ENCODE data around the gene LKAAEAR1. TPM values are rescaled to one million over a fixed set of nuclear protein-coding genes. Genes with fewer than 3 reads are reported as not detected.
A peak's percentile ranks its signal among the peaks of the same experiment; 100 is the strongest.

The LKAAEAR1 gene
- total RNA-seq, 4 donors from 2014 or later, result 0.81 TPM; not detected in 3

GRCh38 chr20:64050261-64051032 is 33.8 kb downstream of the LKAAEAR1 start:
- H3K9me3 ChIP-seq, result no peaks in the 10 kb centered on the region
- H3K27ac ChIP-seq, result peak overlapping the region in 3 of 4 donors; percentile 68 to 76 (median 75)
- H3K4me1 ChIP-seq, result peaks cover 0 to 25% (median 5%) of the 10 kb centered on the region in 3 donors
- 100% methylated on average over 1 of the region's 23 CpGs; no CpG with 5 or more reads in 1 of the 2 donors for WGBS, 2 donors (ENCODE audit: low coverage in 1 of 2)
- H3K27me3 ChIP-seq, result peaks cover 98% of the 10 kb centered on the region
- no peak for ATAC-seq
- TF ChIP-seq EP300 (IDR thresholded peaks at IDR 0.05) (no peak), POLR2A (IDR thresholded peaks at IDR 0.05) (no peak), CTCF (IDR thresholded peaks at IDR 0.05) (no peak), POLR2AphosphoS5 (IDR thresholded peaks at IDR 0.05) (no peak)
- no peaks in the 10 kb centered on the region for H3K36me3 ChIP-seq
- H3K4me3 ChIP-seq, result peak overlapping the region in 1 of 2 donors; percentile 48

- Histone ChIP-seq H3K36me3 (no peaks in the 10 kb centered on the region), H3K9me3 (no peaks in the 10 kb centered on the region), H3K27me3 (peaks cover 98% of the 10 kb centered on the region), H3K4me3 (peak overlapping the region in 1 of 2 donors; percentile 48), H3K4me1 (peaks cover 0 to 25% (median 5%) of the 10 kb centered on the region in 3 donors), H3K27ac (peak overlapping the region in 3 of 4 donors; percentile 68 to 76 (median 75))
- TF ChIP-seq POLR2A (IDR thresholded peaks at IDR 0.05), result no peak
- TF ChIP-seq EP300 (IDR thresholded peaks at IDR 0.05), result no peak
- no peak for TF ChIP-seq POLR2AphosphoS5 (IDR thresholded peaks at IDR 0.05)
- no peak for TF ChIP-seq CTCF (IDR thresholded peaks at IDR 0.05)
- WGBS, 2 donors (ENCODE audit: low coverage in 1 of 2), result no CpG with 5 or more reads among the region's 16 CpGs
- no peak for ATAC-seq
These were observed 34.3 kb downstream of the LKAAEAR1 start for GRCh38 chr20:64049878-64050260.

GRCh38 chr20:64049060-64049877 is 34.9 kb downstream of the LKAAEAR1 start, which contains the start of gene SOX18:
Gene SOX18 (minus strand): TSS chr20:64049639. CDS start chr20:64049516, 123 bp downstream.
- peak; percentile 27 for ATAC-seq
- peak within 1 kb of the TSS in 1 of 2 donors; percentile 48 for H3K4me3 ChIP-seq
- H3K4me1 ChIP-seq, result peaks cover 0 to 25% (median 5%) of the 10 kb centered on the region in 3 donors
- WGBS, 2 donors (ENCODE audit: low coverage in 1 of 2), result no CpG with 5 or more reads among the region's 111 CpGs
- no peaks in the 10 kb centered on the region for H3K9me3 ChIP-seq
- TF ChIP-seq POLR2A (IDR thresholded peaks at IDR 0.05), result peak; percentile 17
- no peak for TF ChIP-seq EP300 (IDR thresholded peaks at IDR 0.05)
- no peak for TF ChIP-seq CTCF (IDR thresholded peaks at IDR 0.05)
- no peak for TF ChIP-seq POLR2AphosphoS5 (IDR thresholded peaks at IDR 0.05)
- peaks cover 100% of the 10 kb centered on the region for H3K27me3 ChIP-seq
- H3K27ac ChIP-seq, result peak within 1 kb of the TSS in 3 of 4 donors; percentile 68 to 76 (median 75)
- no peaks in the 10 kb centered on the region for H3K36me3 ChIP-seq

- Histone ChIP-seq H3K9me3 (no peaks in the 10 kb centered on the region), H3K27me3 (peaks cover 100% of the 10 kb centered on the region), H3K27ac (peak overlapping the region in 3 of 4 donors; percentile 37 to 54 (median 43)), H3K4me3 (peak overlapping the region; percentile 1 to 48), H3K36me3 (no peaks in the 10 kb centered on the region), H3K4me1 (peaks cover 0 to 25% (median 5%) of the 10 kb centered on the region in 3 donors)
- ATAC-seq, result no peak
- 0% methylated on average over 3 of the region's 101 CpGs; no CpG with 5 or more reads in 1 of the 2 donors for WGBS, 2 donors (ENCODE audit: low coverage in 1 of 2)
- TF ChIP-seq EP300 (IDR thresholded peaks at IDR 0.05) (no peak), CTCF (IDR thresholded peaks at IDR 0.05) (no peak), POLR2A (IDR thresholded peaks at IDR 0.05) (no peak), POLR2AphosphoS5 (IDR thresholded peaks at IDR 0.05) (no peak)
These were observed 35.7 kb downstream of the LKAAEAR1 start for GRCh38 chr20:64048402-64049044.
